HCT116 (cell line): ENCODE data around the gene IL11RA. TPM values are rescaled to one million over a fixed set of nuclear protein-coding genes. Genes with fewer than 3 reads are reported as not detected.

Experiments used
- ATAC-seq: fragments of 200-7000 bp; cut with Tn5 transposase; 2 replicates; pipeline ENCODE4 v1.9.1; 2020; ENCODE audit warnings: mild to moderate bottlenecking, moderate library complexity
- BruUV-seq: library from RNA; stranded (reverse); fragments of 400-500 nt; replicated peaks from 2 replicates; lab custom pipeline; 2021; lab: Mats Ljungman, UMichigan
- CTCF ChIA-PET: fragments of 300-600 bp; sonication (Branson Sonifier 250); formaldehyde crosslinking; loops from one replicate; lab custom pipeline; 2021; ENCODE audit warnings: antibody characterized with exemption; lab: Charles Lee
- POLR2A ChIA-PET: fragments of 300-600, 350-600 bp; sonication (Branson Sonifier 250); formaldehyde crosslinking; loops from one replicate; lab custom pipeline; 2021; ENCODE audit warnings: antibody characterized with exemption; lab: Charles Lee
- RAD21 ChIA-PET, 2 experiments: fragments of 300-600 bp; sonication (Branson Sonifier 250); formaldehyde crosslinking; loops; one replicate each; lab custom pipeline; 2023; ENCODE audit warnings: low total read pairs in 2 of 2; ENCODE audit not compliant: uncharacterized antibody in 2 of 2, unreplicated experiment in 2 of 2, low non-redundant PET in 1 of 2; lab: Charles Lee
- DNase-seq: peaks from one replicate; pipeline ENCODE4 v3.0.0-alpha.2; 2010; ENCODE audit warnings: low read depth, low spot score
- H2AFZ ChIP-seq: fragments of 200-600 bp; shearing (Covaris generic), sonication (generic); 2 replicates; pipeline ENCODE4 v1.6.1; 2017; ENCODE audit warnings: low read depth, mixed run types, mixed read lengths, antibody characterized with exemption, low read length; ENCODE audit not compliant: poor library complexity, severe bottlenecking
- H3K27ac ChIP-seq: 2 replicates; pipeline ENCODE4 v1.5.1; 2012; ENCODE audit warnings: low read depth, low read length
- H3K27me3 ChIP-seq: fragments of 200-600 bp; sonication (generic); 2 replicates; pipeline ENCODE4 v1.6.1; 2016; ENCODE audit warnings: mixed run types, low read length, mixed read lengths; ENCODE audit not compliant: insufficient read depth
- H3K36me3 ChIP-seq, 2 experiments: fragments of 200-500 bp in 1 of 2; fragments of 200-600 bp in 1 of 2; sonication (Bioruptor generic) in 1 of 2; sonication (generic) in 1 of 2; 2 replicates each; pipeline versions ENCODE4 v1.5.1 to v1.6.1; 2014 to 2016; ENCODE audit warnings: low read length in 2 of 2, inconsistent platforms in 1 of 2, mixed read lengths in 1 of 2, mixed run types in 1 of 2; ENCODE audit not compliant: insufficient read depth in 2 of 2, control insufficient read depth in 1 of 2
- H3K4me1 ChIP-seq, 2 experiments: fragments of 200-600 bp in 1 of 2; sonication (generic) in 1 of 2; 2 replicates each; pipeline versions ENCODE4 v1.5.1 to v1.6.1; 2012 to 2017; ENCODE audit warnings: low read length in 2 of 2, inconsistent platforms in 1 of 2, mild to moderate bottlenecking in 1 of 2, mixed read lengths in 1 of 2, mixed run types in 1 of 2, moderate library complexity in 1 of 2; ENCODE audit not compliant: insufficient read depth in 2 of 2, control insufficient read depth in 1 of 2
- H3K4me2 ChIP-seq: fragments of 200-600 bp; sonication (generic); 2 replicates; pipeline ENCODE4 v1.6.1; 2017; ENCODE audit warnings: mixed run types, low read length, mixed read lengths
- H3K4me3 ChIP-seq, 2 experiments: fragments of 200-600 bp in 1 of 2; sonication (generic) in 1 of 2; replicated peaks in 1 of 2; 2 replicates each; pipeline ENCODE4 v1.5.1; 2011 to 2016; ENCODE audit warnings: low read length in 2 of 2, control low read depth in 1 of 2, low read depth in 1 of 2, mild to moderate bottlenecking in 1 of 2, mixed read lengths in 1 of 2, mixed run types in 1 of 2
- H3K79me2 ChIP-seq: fragments of 200-600 bp; sonication (generic); 2 replicates; pipeline ENCODE4 v1.6.1; 2017; ENCODE audit warnings: mild to moderate bottlenecking, mixed run types, low read length, moderate library complexity, mixed read lengths; ENCODE audit not compliant: insufficient read depth
- H3K9ac ChIP-seq: fragments of 200-600 bp; sonication (generic); 2 replicates; pipeline ENCODE4 v1.6.1; 2016; ENCODE audit warnings: low read length, mixed read lengths
- H3K9me2 ChIP-seq: fragments of 200-600 bp; sonication (generic), shearing (Covaris generic); 2 replicates; pipeline ENCODE4 v1.6.1; 2017; ENCODE audit warnings: mixed run types, mild to moderate bottlenecking, moderate library complexity; ENCODE audit not compliant: insufficient read depth
- H3K9me3 ChIP-seq, 2 experiments: fragments of 200-500 bp in 1 of 2; fragments of 200-600 bp in 1 of 2; sonication (Bioruptor generic) in 1 of 2; sonication (generic) in 1 of 2; 2 replicates each; pipeline ENCODE4 v1.6.1; 2014 to 2017; ENCODE audit warnings: low read length in 2 of 2, mixed read lengths in 2 of 2, inconsistent platforms in 1 of 2, low read depth in 1 of 2, mild to moderate bottlenecking in 1 of 2, mixed run types in 1 of 2, moderate library complexity in 1 of 2; ENCODE audit not compliant: control insufficient read depth in 1 of 2, insufficient read depth in 1 of 2
- H4K20me1 ChIP-seq: fragments of 200-600 bp; sonication (generic), shearing (Covaris generic); 2 replicates; pipeline ENCODE4 v1.6.1; 2017; ENCODE audit warnings: mixed run types, mild to moderate bottlenecking, moderate library complexity; ENCODE audit not compliant: insufficient read depth
- CEBPB ChIP-seq: IDR thresholded peaks from 2 replicates; pipeline ENCODE4 v1.6.1; 2012; ENCODE audit warnings: low read depth
- EGR1 ChIP-seq: IDR thresholded peaks from 2 replicates; pipeline ENCODE4 v1.6.1; 2012; ENCODE audit warnings: low read depth
- EZH2 ChIP-seq: fragments of 200-600 bp; sonication (generic); IDR thresholded peaks from 2 replicates; pipeline ENCODE4 v1.6.1; 2017; ENCODE audit warnings: antibody characterized with exemption, mixed run types
- EZH2phosphoT487 ChIP-seq: fragments of 200-600 bp; IDR thresholded peaks from 2 replicates; pipeline ENCODE4 v1.6.1; 2018; ENCODE audit warnings: antibody characterized with exemption, borderline replicate concordance
- FOSL1 ChIP-seq: IDR thresholded peaks from 2 replicates; pipeline ENCODE4 v1.6.1; 2012; ENCODE audit warnings: low read depth
- POLR2AphosphoS5 ChIP-seq: IDR thresholded peaks from 2 replicates; pipeline ENCODE4 v1.6.1; 2011; ENCODE audit warnings: mild to moderate bottlenecking, low read depth, low read length, moderate library complexity
- RAD21 ChIP-seq: IDR thresholded peaks from 2 replicates; pipeline ENCODE4 v1.6.1; 2012; ENCODE audit warnings: low read depth, mild to moderate bottlenecking
- YY1 ChIP-seq: IDR thresholded peaks from 2 replicates; pipeline ENCODE4 v1.6.1; 2011; ENCODE audit warnings: low read length, low read depth, moderate library complexity, mild to moderate bottlenecking; ENCODE audit not compliant: insufficient replicate concordance; ENCODE audit errors: extremely low read depth
- intact Hi-C: fragments of 100-400 bp; cut with micrococcal nuclease; formaldehyde crosslinking; loops from 2 replicates; pipeline ENCODE4 v1.10.0; 2022
- total RNA-seq: library from RNA; stranded (reverse); gene quantifications from one replicate; pipeline ENCODE4 v1.2.1, GENCODE V29; 2021; ENCODE audit not compliant: unreplicated experiment
- TF ChIP-seq, protein P1 (sequence below): IDR thresholded peaks from 2 replicates; pipeline ENCODE4 v1.6.1; 2012
- TF ChIP-seq, protein P2 (sequence below): IDR thresholded peaks from 2 replicates; pipeline ENCODE4 v1.6.1; 2012
- TF ChIP-seq, protein P3 (sequence below): IDR thresholded peaks from 2 replicates; pipeline ENCODE4 v1.6.1; 2011; ENCODE audit warnings: mild to moderate bottlenecking, low read length, moderate library complexity; ENCODE audit not compliant: insufficient replicate concordance; ENCODE audit errors: extremely low read depth

The IL11RA gene
- total RNA-seq, 1 experiment from 2014 or later, result 10.6 TPM

DNA sequence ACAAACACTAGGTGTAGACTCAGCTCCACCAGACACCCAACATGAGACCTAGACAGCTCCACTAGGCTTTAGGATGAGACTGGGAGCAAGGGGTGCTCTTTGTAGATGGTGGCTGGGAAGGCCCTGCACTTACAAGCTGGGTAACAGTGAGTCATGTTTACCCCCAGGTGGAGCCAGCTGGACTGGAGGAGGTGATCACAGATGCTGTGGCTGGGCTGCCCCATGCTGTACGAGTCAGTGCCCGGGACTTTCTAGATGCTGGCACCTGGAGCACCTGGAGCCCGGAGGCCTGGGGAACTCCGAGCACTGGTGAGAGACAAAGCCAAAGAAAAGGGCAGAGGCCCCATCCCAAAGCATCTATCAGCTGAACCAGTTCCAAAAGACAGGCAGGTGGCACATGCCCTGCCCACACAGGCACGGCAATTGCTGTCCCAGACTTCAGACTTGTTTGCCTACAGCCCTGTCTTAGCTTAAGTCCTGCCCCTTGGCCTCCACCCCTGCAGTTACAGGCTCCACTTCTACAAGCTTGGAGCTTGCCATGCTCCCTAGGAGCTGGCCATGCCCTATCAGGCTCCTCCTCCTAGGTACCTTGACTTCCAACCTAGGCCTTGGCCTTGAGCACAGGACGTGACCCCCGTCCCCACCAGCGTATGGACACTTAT, 7.7 kb downstream of the IL11RA start:
- no peaks in the 10 kb centered on the region for H3K9me3 ChIP-seq
- H3K4me2 ChIP-seq, result peak overlapping the region; percentile 5; the same call in 1 of the 2 replicates
- no peak for TF ChIP-seq EZH2
- TF ChIP-seq YY1, result no peak
- TF ChIP-seq POLR2AphosphoS5, result no peak
- TF ChIP-seq, protein P1, sequence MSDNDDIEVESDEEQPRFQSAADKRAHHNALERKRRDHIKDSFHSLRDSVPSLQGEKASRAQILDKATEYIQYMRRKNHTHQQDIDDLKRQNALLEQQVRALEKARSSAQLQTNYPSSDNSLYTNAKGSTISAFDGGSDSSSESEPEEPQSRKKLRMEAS, result no peak
- no peak for TF ChIP-seq EGR1
- no peak for TF ChIP-seq EZH2phosphoT487
- no peak for TF ChIP-seq CEBPB
- TF ChIP-seq FOSL1, result no peak
- TF ChIP-seq, protein P2, sequence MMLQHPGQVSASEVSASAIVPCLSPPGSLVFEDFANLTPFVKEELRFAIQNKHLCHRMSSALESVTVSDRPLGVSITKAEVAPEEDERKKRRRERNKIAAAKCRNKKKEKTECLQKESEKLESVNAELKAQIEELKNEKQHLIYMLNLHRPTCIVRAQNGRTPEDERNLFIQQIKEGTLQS, result no peak
- TF ChIP-seq, protein P3, sequence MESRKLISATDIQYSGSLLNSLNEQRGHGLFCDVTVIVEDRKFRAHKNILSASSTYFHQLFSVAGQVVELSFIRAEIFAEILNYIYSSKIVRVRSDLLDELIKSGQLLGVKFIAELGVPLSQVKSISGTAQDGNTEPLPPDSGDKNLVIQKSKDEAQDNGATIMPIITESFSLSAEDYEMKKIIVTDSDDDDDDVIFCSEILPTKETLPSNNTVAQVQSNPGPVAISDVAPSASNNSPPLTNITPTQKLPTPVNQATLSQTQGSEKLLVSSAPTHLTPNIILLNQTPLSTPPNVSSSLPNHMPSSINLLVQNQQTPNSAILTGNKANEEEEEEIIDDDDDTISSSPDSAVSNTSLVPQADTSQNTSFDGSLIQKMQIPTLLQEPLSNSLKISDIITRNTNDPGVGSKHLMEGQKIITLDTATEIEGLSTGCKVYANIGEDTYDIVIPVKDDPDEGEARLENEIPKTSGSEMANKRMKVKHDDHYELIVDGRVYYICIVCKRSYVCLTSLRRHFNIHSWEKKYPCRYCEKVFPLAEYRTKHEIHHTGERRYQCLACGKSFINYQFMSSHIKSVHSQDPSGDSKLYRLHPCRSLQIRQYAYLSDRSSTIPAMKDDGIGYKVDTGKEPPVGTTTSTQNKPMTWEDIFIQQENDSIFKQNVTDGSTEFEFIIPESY, result no peak
- no peak for TF ChIP-seq RAD21
- POLR2A ChIA-PET, result no interaction called here
- DNase-seq, result no peak
- no peaks in the 10 kb centered on the region for H3K9me2 ChIP-seq
- no peak overlapping the region for H2AFZ ChIP-seq
- no peak overlapping the region for H3K9ac ChIP-seq
- intact Hi-C loops, result no loop called here
- H3K79me2 ChIP-seq, result no peaks in the 10 kb centered on the region
- no peaks in the 10 kb centered on the region for H3K36me3 ChIP-seq
- CTCF ChIA-PET, result no interaction called here
- ATAC-seq, result peak; percentile 18; the same call in 1 of the 2 replicates
- H3K27me3 ChIP-seq, result no peaks in the 10 kb centered on the region
- H3K4me1 ChIP-seq, result peaks cover 9 to 23% of the 10 kb centered on the region in 2 experiments
- no peaks in the 10 kb centered on the region for H4K20me1 ChIP-seq
- RAD21 ChIA-PET, result no interaction called here
- no peak overlapping the region for H3K27ac ChIP-seq
- BruUV-seq, result no TSS peak
- H3K4me3 ChIP-seq, result no peak overlapping the region
